Endodermal cell (in vitro differentiated cells): ENCODE measurements around the gene KIF5C. TPM values are rescaled to one million over a fixed set of nuclear protein-coding genes. Genes with fewer than 3 reads are reported as not detected.

ENCODE experiments used
- DNase-seq: peaks from one replicate; pipeline ENCODE4 v3.0.0-alpha.2; 2017
- H3K27ac ChIP-seq: 2 replicates; pipeline ENCODE4 v1.5.1; 2013; ENCODE audit warnings: mild to moderate bottlenecking, low read depth, low read length, moderate library complexity
- H3K27me3 ChIP-seq: 2 replicates; pipeline ENCODE4 v1.6.1; 2013; ENCODE audit warnings: mild to moderate bottlenecking, low read length, moderate library complexity; ENCODE audit not compliant: insufficient read depth, control insufficient read depth, poor library complexity, severe bottlenecking
- H3K36me3 ChIP-seq: 2 replicates; pipeline ENCODE4 v1.7.0; 2013; ENCODE audit warnings: mild to moderate bottlenecking, low read length, moderate library complexity; ENCODE audit not compliant: control insufficient read depth, insufficient read depth
- H3K4me1 ChIP-seq: one replicate; pipeline ENCODE4 v1.7.0; 2013; ENCODE audit warnings: low read length; ENCODE audit not compliant: control insufficient read depth, insufficient read depth
- H3K4me3 ChIP-seq: 2 replicates; pipeline ENCODE4 v1.5.1; 2013; ENCODE audit warnings: mild to moderate bottlenecking, low read length, moderate library complexity
- H3K9ac ChIP-seq: 2 replicates; pipeline ENCODE4 v1.6.1; 2013; ENCODE audit warnings: mild to moderate bottlenecking, low read length, moderate library complexity; ENCODE audit not compliant: poor library complexity, severe bottlenecking; ENCODE audit errors: extremely low read depth
- H3K9me3 ChIP-seq: 2 replicates; pipeline ENCODE4 v1.6.1; 2013; ENCODE audit warnings: mild to moderate bottlenecking, low read length, moderate library complexity; ENCODE audit not compliant: control insufficient read depth
- H3K27ac Mint-ChIP-seq: 2 replicates; pipeline ENCODE4 v1.8.0; 2020; ENCODE audit warnings: mixed read lengths
- H3K27me3 Mint-ChIP-seq: 2 replicates; pipeline ENCODE4 v1.8.0; 2021; ENCODE audit warnings: mild to moderate bottlenecking, mixed read lengths; ENCODE audit not compliant: insufficient read depth
- H3K36me3 Mint-ChIP-seq: 2 replicates; pipeline ENCODE4 v1.8.0; 2020; ENCODE audit warnings: low read depth, mixed read lengths
- H3K4me1 Mint-ChIP-seq: 2 replicates; pipeline ENCODE4 v1.8.0; 2020; ENCODE audit warnings: mixed read lengths
- H3K4me3 Mint-ChIP-seq: 2 replicates; pipeline ENCODE4 v1.8.0; 2020; ENCODE audit warnings: mild to moderate bottlenecking, moderate library complexity, mixed read lengths
- H3K9me3 Mint-ChIP-seq: 2 replicates; pipeline ENCODE4 v1.8.0; 2020; ENCODE audit warnings: mild to moderate bottlenecking, mixed read lengths
- CTCF ChIP-seq: fragments of 200-600 bp; sonication (generic); conservative IDR thresholded peaks from 2 replicates; pipeline ENCODE4 v1.5.0; 2021; ENCODE audit warnings: antibody characterized with exemption, mild to moderate bottlenecking
- WGBS, 2 experiments: methylation state at CpG; one replicate each; pipeline versions ENCODE4 v1.1.5 to v1.1.7; 2013; ENCODE audit warnings: missing lambda C conversion rate in 2 of 2, mixed read lengths in 1 of 2; ENCODE audit not compliant: insufficient coverage in 1 of 2, insufficient read length in 1 of 2; 5-methylcytosine and 5-hydroxymethylcytosine counted together
- total RNA-seq, 2 donors: library from RNA; stranded (reverse); fragmentation: NEBNext Ultra II Directional in 1 of 2; extraction: Animal tissue kit (Norgen Biotek cat#: 25700) in 1 of 2; gene quantifications; 2 replicates in 1 of 2; 3 replicates in 1 of 2; pipeline ENCODE4 v1.2.1, GENCODE V29; 2021

KIF5C gene
- total RNA-seq, 2 donors from 2014 or later, result 39.1 to 41.9 TPM

DNA sequence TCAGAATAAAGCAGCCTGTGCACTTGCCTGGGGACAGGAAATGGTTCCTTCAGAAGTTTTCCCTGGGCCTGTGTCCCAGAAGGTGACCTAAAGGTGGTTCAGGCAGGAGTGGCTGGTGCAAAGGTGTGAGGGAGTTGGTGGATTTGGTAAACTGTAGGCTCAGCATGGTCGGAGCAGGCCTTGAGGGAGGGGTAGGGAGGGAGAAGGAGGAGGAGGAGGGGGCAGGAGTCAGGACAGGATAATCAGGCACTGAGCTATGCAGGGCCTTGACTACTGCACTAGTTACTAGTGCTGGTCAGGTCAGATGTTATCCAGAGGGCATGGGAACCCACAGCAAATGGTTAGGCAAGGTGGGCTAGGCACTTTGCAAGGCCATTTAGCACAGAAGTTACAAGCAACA is 184.8 kb downstream of the KIF5C start:
- 83% methylated on average over 1 of the region's 1 CpG; no CpG with 5 or more reads in 1 of the 2 experiments for WGBS, 2 experiments
- Mint-ChIP-seq H3K27ac (no peak overlapping the region), H3K4me3 (no peak overlapping the region), H3K9me3 (no peaks in the 10 kb centered on the region), H3K36me3 (no peaks in the 10 kb centered on the region), H3K4me1 (peaks cover 21% of the 10 kb centered on the region), H3K27me3 (peaks cover 7% of the 10 kb centered on the region)
- no peak overlapping the region for H3K27ac ChIP-seq
- peak; percentile 41 for DNase-seq
- H3K9me3 ChIP-seq, result no peaks in the 10 kb centered on the region
- no peak overlapping the region for H3K4me3 ChIP-seq
- H3K4me1 ChIP-seq, result peaks cover 3% of the 10 kb centered on the region
- H3K27me3 ChIP-seq, result peaks cover 9% of the 10 kb centered on the region
- no peaks in the 10 kb centered on the region for H3K36me3 ChIP-seq
- no peak overlapping the region for H3K9ac ChIP-seq
- TF ChIP-seq CTCF, result no peak

DNA sequence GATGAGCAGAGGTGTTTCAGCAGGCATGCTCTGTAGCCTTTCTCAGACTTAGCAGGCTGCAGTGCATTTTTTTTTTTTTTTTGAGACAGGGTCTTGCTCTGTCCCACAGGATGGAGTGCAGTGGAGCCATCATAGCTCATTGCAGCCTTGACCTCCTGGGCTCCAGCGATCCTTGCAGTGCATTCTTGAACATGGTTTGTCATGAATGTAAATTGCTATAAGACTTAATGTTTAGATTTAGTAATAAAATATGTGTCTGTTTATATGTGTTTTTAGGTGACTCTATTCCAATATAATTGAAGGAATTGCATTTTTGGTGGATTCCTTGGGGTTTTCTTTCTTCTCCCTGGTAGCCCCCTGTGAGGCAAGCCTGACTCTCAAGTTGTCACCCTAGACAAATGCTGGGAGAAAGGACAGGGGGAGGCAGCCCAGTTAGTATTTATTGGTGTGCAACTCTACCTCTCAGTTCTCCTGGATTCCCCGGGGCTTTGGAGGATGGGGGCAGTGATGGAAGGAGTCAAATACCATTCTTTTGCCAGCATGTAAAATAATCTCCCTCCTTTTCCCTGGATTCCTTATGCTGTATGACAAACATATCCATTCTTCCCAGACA is 186.2 kb downstream of the KIF5C start:
- no peaks in the 10 kb centered on the region for H3K36me3 ChIP-seq
- Mint-ChIP-seq H3K36me3 (no peaks in the 10 kb centered on the region), H3K4me3 (no peak overlapping the region), H3K4me1 (peaks cover 27% of the 10 kb centered on the region), H3K9me3 (no peaks in the 10 kb centered on the region), H3K27ac (no peak overlapping the region), H3K27me3 (peaks cover 2% of the 10 kb centered on the region)
- peaks cover 4% of the 10 kb centered on the region for H3K4me1 ChIP-seq
- no peaks in the 10 kb centered on the region for H3K9me3 ChIP-seq
- peak; percentile 24 for DNase-seq
- TF ChIP-seq CTCF, result no peak
- WGBS, 2 experiments, result 91 to 97% methylated on average over 1 to 2 of the region's 2 CpGs
- H3K4me3 ChIP-seq, result no peak overlapping the region
- no peak overlapping the region for H3K27ac ChIP-seq
- peaks cover 1% of the 10 kb centered on the region for H3K27me3 ChIP-seq
- no peak overlapping the region for H3K9ac ChIP-seq

DNA sequence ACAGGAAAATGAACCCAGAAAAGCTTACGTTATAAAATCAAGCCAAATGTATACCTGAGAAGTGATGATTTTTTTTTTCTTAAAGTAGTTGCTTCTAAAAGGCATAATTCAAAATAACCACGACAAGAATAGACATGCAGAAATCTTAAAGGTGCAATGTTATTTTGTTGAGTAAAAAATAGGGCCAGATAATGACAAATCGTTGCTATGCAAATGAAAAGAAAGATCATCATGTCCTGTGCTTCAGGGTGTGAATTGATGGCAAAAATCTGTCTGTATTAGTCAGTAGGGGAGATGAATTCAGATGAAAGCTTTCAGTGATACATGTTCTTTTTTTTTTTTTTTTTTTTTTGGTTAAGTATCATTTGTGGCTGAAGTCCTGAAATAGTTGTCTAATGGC is 187.5 kb downstream of the KIF5C start:
- H3K36me3 Mint-ChIP-seq, result no peaks in the 10 kb centered on the region
- Histone ChIP-seq H3K27ac (no peak overlapping the region), H3K9ac (no peak overlapping the region), H3K4me1 (peaks cover 4% of the 10 kb centered on the region), H3K4me3 (no peak overlapping the region), H3K27me3 (no peaks in the 10 kb centered on the region), H3K9me3 (no peaks in the 10 kb centered on the region), H3K36me3 (no peaks in the 10 kb centered on the region)
- H3K27me3 Mint-ChIP-seq, result no peaks in the 10 kb centered on the region
- peak; percentile 2 for DNase-seq
- no peak for TF ChIP-seq CTCF
- H3K4me1 Mint-ChIP-seq, result peaks cover 26% of the 10 kb centered on the region
- no peak overlapping the region for H3K27ac Mint-ChIP-seq
- H3K9me3 Mint-ChIP-seq, result peaks cover 5% of the 10 kb centered on the region
- 68 to 94% methylated on average over 2 to 3 of the region's 3 CpGs for WGBS, 2 experiments
- H3K4me3 Mint-ChIP-seq, result no peak overlapping the region
